Measurements from ENCODE around the gene SRD5A3. TPM values are rescaled to one million over a fixed set of nuclear protein-coding genes. Genes with fewer than 3 reads are reported as not detected.

The SRD5A3 gene
- total and polyA plus RNA-seq, 10 of the 15 experiments (the other 5 are each of a cell fraction or from before 2014, with no cell fraction given) = 1.6 to 20.4 (median 6.1) TPM

- ChIA-PET SMC1A (ENCODE audit: uncharacterized antibody, unreplicated experiment) (interaction anchor here (0.9 to 4.3 kb wide), 11 partner anchors 11 to 892 kb away, joined by 3 to 36 read pairs (median 5); no protein-coding TSS in a partner anchor), RAD21 (ENCODE audit: unreplicated experiment) (interaction anchor here (0.7 to 4.0 kb wide), 7 partner anchors 13 to 537 kb away, joined by 3 to 41 read pairs (median 7); partner anchors contain the start of genes CLOCK and TMEM165), CTCF (interaction anchor here (0.6 to 4.3 kb wide), 17 partner anchors 8 to 458 kb away, joined by 3 to 75 read pairs (median 9); partner anchors contain the start of genes CLOCK, SRD5A3 and TMEM165), POLR2A (interaction anchor here (0.6 to 1.4 kb wide), 3 partner anchors 15 to 131 kb away, joined by 3 to 6 read pairs (median 4); partner anchors contain the start of gene TMEM165)
- Histone ChIP-seq H3K79me2 (ENCODE audit: control insufficient read depth, insufficient read depth, low read length) (peaks cover 58% of the 10 kb centered on the region), H3K36me3 (ENCODE audit: control insufficient read depth in 2 of 2, insufficient read depth in 2 of 2, low read length in 1 of 2) (peaks cover 2 to 12% of the 10 kb centered on the region in 2 experiments; a peak in 3 of 4 replicates), H3K4me2 (ENCODE audit: control insufficient read depth, insufficient read depth) (no peak overlapping the region), H3K27ac (ENCODE audit: control insufficient read depth, insufficient read depth) (no peak overlapping the region), H3K4me3 (no peak overlapping the region), H2AFZ (ENCODE audit: control insufficient read depth, low read depth, low read length) (no peak overlapping the region), H3K9me3 (replicated peaks; ENCODE audit: control insufficient read depth, insufficient read depth, low read length) (no peaks in the 10 kb centered on the region), H3K27me3 (replicated peaks in 1 of 2; ENCODE audit: control insufficient read depth in 2 of 2, insufficient read depth in 2 of 2, low read length in 1 of 2) (no peaks in the 10 kb centered on the region), H4K20me1 (ENCODE audit: control insufficient read depth, insufficient read depth) (peaks cover 3% of the 10 kb centered on the region; the same call in 1 of the 2 replicates), H3K9ac (ENCODE audit: control insufficient read depth, insufficient read depth, low read length) (no peak overlapping the region), H3K4me1 (ENCODE audit: control insufficient read depth, insufficient read depth, low read length) (no peaks in the 10 kb centered on the region)
- BruUV-seq (replicated peaks) = no TSS peak
- DNase-seq (ENCODE audit: low read depth, low spot score) (no peak), FAIRE-seq (no peak), ATAC-seq (no peak)
- in situ Hi-C loops (cut with MboI) (loop anchor here (25.0 kb wide), 1 partner anchor 452 kb away; the partner anchor contains the start of gene EXOC1), intact Hi-C loops (cut with micrococcal nuclease; ENCODE audit: unreplicated experiment) (no loop called here)
- WGBS (ENCODE audit: insufficient coverage, insufficient replicate concordance, low lambda C conversion rate, missing lambda C conversion rate) = 89% methylated on average over 8 of the region's 8 CpGs
- TF ChIP-seq ZSCAN29 (IDR thresholded peaks at IDR 0.05) (no peak), SUZ12 (IDR thresholded peaks at IDR 0.05; ENCODE audit: unreplicated experiment) (no peak), SRF (IDR thresholded peaks at IDR 0.05; ENCODE audit: low read depth in 2 of 2, low read length in 2 of 2) (no peak)
These were observed 64.4 kb downstream of the SRD5A3 start for GRCh38 chr4:55410431-55410830.

GRCh38 chr4:55411621-55412020 lies 65.6 kb downstream of the SRD5A3 start:
- Histone ChIP-seq H2AFZ (ENCODE audit: control insufficient read depth, low read depth, low read length) (no peak overlapping the region), H3K4me1 (ENCODE audit: control insufficient read depth, insufficient read depth, low read length) (no peaks in the 10 kb centered on the region), H4K20me1 (ENCODE audit: control insufficient read depth, insufficient read depth) (peaks cover 3% of the 10 kb centered on the region; the same call in 1 of the 2 replicates), H3K79me2 (ENCODE audit: control insufficient read depth, insufficient read depth, low read length) (peaks cover 47% of the 10 kb centered on the region), H3K9ac (ENCODE audit: control insufficient read depth, insufficient read depth, low read length) (no peak overlapping the region), H3K27ac (ENCODE audit: control insufficient read depth, insufficient read depth) (no peak overlapping the region), H3K27me3 (replicated peaks in 1 of 2; ENCODE audit: control insufficient read depth in 2 of 2, insufficient read depth in 2 of 2, low read length in 1 of 2) (no peaks in the 10 kb centered on the region), H3K4me3 (no peak overlapping the region), H3K4me2 (ENCODE audit: control insufficient read depth, insufficient read depth) (no peak overlapping the region), H3K9me3 (replicated peaks; ENCODE audit: control insufficient read depth, insufficient read depth, low read length) (no peaks in the 10 kb centered on the region), H3K36me3 (ENCODE audit: control insufficient read depth in 2 of 2, insufficient read depth in 2 of 2, low read length in 1 of 2) (peaks cover 4 to 16% of the 10 kb centered on the region in 2 experiments)
- 92% methylated on average over 6 of the region's 6 CpGs for WGBS (ENCODE audit: insufficient coverage, insufficient replicate concordance, low lambda C conversion rate, missing lambda C conversion rate)
- SMC1A ChIA-PET (ENCODE audit: uncharacterized antibody, unreplicated experiment) = interaction anchor here (1.3 to 4.3 kb wide), 3 partner anchors 13 to 143 kb away, joined by 5 to 36 read pairs (median 13); no protein-coding TSS in a partner anchor
- ATAC-seq (no peak), FAIRE-seq (no peak), DNase-seq (ENCODE audit: low read depth, low spot score) (no peak)
- in situ Hi-C loops (cut with MboI) (loop anchor here (25.0 kb wide), 1 partner anchor 451 kb away; the partner anchor contains the start of gene EXOC1), intact Hi-C loops (cut with micrococcal nuclease; ENCODE audit: unreplicated experiment) (no loop called here)
- POLR2A ChIA-PET = no interaction called here
- RAD21 ChIA-PET (ENCODE audit: unreplicated experiment) = interaction anchor here (4.0 kb wide), 1 partner anchor 15 kb away, joined by 41 read pairs; the partner anchor contains the start of gene TMEM165
- no TSS peak for BruUV-seq (replicated peaks)
- CTCF ChIA-PET = interaction anchor here (1.4 to 4.3 kb wide), 5 partner anchors 15 to 455 kb away, joined by 3 to 75 read pairs (median 14); partner anchors contain the start of genes SRD5A3 and TMEM165
- TF ChIP-seq ELK1 (IDR thresholded peaks at IDR 0.05; ENCODE audit: low read depth, low read length) (no peak), CBFB (IDR thresholded peaks at IDR 0.05; ENCODE audit: low read depth) (no peak), IKZF1 (conservative IDR thresholded peaks at IDR 0.05) (no peak), FOXK2 (IDR thresholded peaks at IDR 0.05) (no peak), MAX (IDR thresholded peaks at IDR 0.05; ENCODE audit: low read depth, low read length) (no peak), ASH2L (IDR thresholded peaks at IDR 0.05; ENCODE audit: borderline replicate concordance, low read depth) (no peak), ATF7 (IDR thresholded peaks at IDR 0.05; ENCODE audit: low read depth) (no peak), PAX8 (IDR thresholded peaks at IDR 0.05) (no peak), USF2 (IDR thresholded peaks at IDR 0.05; ENCODE audit: borderline replicate concordance, low read depth, low read length) (no peak), STAT1 (conservative IDR thresholded peaks at IDR 0.05) (no peak), PML (IDR thresholded peaks at IDR 0.05; ENCODE audit: low read length) (no peak)

All from GM12878 (cell line).